C4-2B (cell line): ENCODE data around the gene CHD3.

Experiments
- H3K27ac ChIP-seq: fragments of 450-650 bp; 2 replicates; pipeline ENCODE4 v1.5.1; 2017
- CTCF ChIP-seq: fragments of 450-650 bp; conservative IDR thresholded peaks from 2 replicates; pipeline ENCODE4 v1.5.1; 2017; ENCODE audit warnings: mild to moderate bottlenecking
- ZFX ChIP-seq: fragments of 450-650 bp; IDR thresholded peaks from 2 replicates; pipeline ENCODE4 v1.6.1; 2017

Gene CHD3

DNA sequence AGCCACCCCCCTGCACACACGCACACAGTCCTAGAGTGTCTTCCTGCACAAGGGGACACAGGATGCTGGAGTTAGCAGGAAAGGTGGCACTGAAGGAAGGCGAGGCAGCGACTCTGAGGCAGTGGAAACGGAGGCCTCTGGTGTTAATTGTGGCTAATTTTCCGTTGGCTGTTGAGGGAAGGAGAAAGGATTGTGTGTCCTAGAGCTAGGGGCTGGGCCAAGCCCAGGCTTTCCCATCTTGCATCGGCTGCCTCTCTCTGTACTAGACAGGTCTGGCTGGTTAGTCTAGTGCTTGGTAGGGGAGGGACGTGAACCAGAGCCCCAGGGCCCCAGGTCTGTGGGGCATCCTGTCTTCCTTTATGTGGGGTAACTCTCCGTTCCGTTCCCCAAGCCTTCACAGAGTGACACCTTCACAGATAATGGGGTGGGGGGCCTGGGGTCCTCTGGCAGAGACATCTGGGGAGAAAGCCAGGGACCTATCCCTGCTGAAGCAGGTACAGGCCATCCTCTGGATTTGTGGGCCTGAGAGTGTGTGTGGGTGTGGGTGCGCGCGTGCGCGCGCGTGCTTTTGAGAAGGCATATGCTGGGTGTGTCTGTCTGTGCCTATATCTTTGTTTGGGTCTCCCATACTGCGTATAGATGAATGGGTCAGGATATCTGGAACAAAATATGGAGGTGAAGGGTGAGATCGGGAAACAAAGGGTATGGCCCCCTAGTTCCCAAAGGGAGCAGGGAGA lies at the start of gene CHD3:
CHD3 (plus strand) TSS at position 606 of the 737 bp plus-strand sequence. CDS start 212 bp downstream, outside the sequence.
- H3K27ac ChIP-seq: peak within 1 kb of the TSS; percentile 100
- TF ChIP-seq ZFX (peak; percentile 31; the same call in 1 of the 2 replicates), CTCF (no peak)

GRCh38 chr17:7839190-7839875 lies 49.3 kb upstream of the CHD3 start:
- H3K27ac ChIP-seq: peak overlapping the region; percentile 49
- TF ChIP-seq ZFX: no peak
- no peak for TF ChIP-seq CTCF

- H3K27ac ChIP-seq: peak overlapping the region; percentile 49
- TF ChIP-seq ZFX (no peak), CTCF (no peak)
These were observed 48.7 kb upstream of the CHD3 start for GRCh38 chr17:7839876-7840261.

- no peak overlapping the region for H3K27ac ChIP-seq
- TF ChIP-seq ZFX (no peak), CTCF (no peak)
These were observed 48.1 kb upstream of the CHD3 start for GRCh38 chr17:7840441-7840840.

DNA sequence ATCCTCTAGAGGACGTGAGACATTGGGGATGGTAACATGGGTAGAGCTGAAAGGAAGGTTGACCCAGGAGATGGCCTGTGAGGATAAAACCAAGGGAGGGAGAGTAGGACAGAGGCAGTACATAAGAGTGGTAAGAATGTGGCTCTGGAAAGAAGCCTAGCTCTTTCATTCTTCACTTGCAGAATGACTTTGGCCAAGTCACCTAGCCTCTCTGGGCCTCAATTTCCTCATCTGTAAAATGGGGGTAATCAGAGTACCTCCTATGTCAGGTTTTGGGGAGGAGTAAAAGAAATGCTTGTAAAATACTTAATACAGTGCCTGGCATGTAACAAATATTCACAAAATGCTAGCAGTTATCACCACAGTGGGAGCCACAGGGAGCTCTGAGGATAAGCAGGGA lies 47.7 kb upstream of the CHD3 start:
- peak overlapping the region; percentile 95 for H3K27ac ChIP-seq
- TF ChIP-seq ZFX: no peak
- TF ChIP-seq CTCF: no peak

DNA sequence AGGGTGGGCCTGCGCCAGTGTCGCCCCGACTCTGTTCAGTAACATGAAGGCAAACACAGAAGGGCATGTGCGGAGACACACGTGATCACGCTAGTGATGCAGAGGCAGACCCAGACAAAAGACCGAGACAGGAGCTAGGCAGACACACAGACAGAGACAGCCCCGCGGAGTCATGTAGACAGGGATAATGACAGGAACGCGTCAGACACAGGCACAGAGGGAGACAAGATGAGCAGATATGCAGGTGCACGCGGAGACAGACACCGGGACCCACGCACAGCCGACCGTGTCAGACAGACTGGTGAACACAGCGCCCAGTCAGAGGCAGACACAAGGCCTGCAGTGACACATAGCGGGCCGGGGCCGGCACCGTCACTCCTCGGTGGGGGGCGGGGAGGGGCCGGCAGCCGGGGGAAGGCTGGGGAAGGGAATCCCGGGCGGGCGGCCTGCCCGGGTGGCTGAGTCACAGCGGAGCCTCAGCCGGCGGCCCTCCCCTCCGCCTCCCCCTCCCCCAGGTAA lies 47.1 kb upstream of the CHD3 start:
- TF ChIP-seq CTCF (no peak; the same call in 1 of the 2 replicates), ZFX (0 out of 2 replicates have a peak, but pooled peaks have one; percentile 43)
- peak overlapping the region; percentile 95 for H3K27ac ChIP-seq

GRCh38 chr17:7841915-7842379 lies 46.6 kb upstream of the CHD3 start:
- H3K27ac ChIP-seq: peak overlapping the region; percentile 95
- TF ChIP-seq CTCF (no peak), ZFX (0 out of 2 replicates have a peak, but pooled peaks have one; percentile 8)
